Heart left ventricle (tissue), 16 donors: ENCODE results near the gene KLHL2. TPM values are rescaled to one million over a fixed set of nuclear protein-coding genes. Genes with fewer than 3 reads are reported as not detected.

ENCODE experiments used
- ATAC-seq, 4 donors: fragments of 200-7000 bp; cut with Tn5 transposase; one replicate each; pipeline ENCODE4 v1.9.1; 2020 to 2022; ENCODE audit warnings: moderate library complexity in 4 of 4, mild to moderate bottlenecking in 3 of 4, moderate number of reproducible peaks in 1 of 4
- DNase-seq, 5 donors: peaks; one replicate each; pipeline ENCODE4 v3.0.0-alpha.2; 2020
- H3K27ac ChIP-seq, 12 donors: fragments of 200-600 bp; sonication (generic) in 4 of 12; one replicate each; pipeline versions ENCODE4 v1.5.0 to v1.8.0; 2016 to 2022; ENCODE audit warnings: mild to moderate bottlenecking in 2 of 12
- H3K27me3 ChIP-seq, 9 donors: fragments of 200-600 bp; sonication (generic) in 2 of 9; one replicate each; pipeline versions ENCODE4 v1.5.1 to v1.8.0; 2016 to 2022; ENCODE audit warnings: mild to moderate bottlenecking in 3 of 9
- H3K36me3 ChIP-seq, 9 donors: fragments of 200-600 bp; sonication (generic) in 2 of 9; one replicate each; pipeline versions ENCODE4 v1.5.0 to v1.8.0; 2018 to 2022; ENCODE audit warnings: mild to moderate bottlenecking in 2 of 9
- H3K4me1 ChIP-seq, 12 donors: fragments of 200-600 bp; sonication (generic) in 4 of 12; one replicate each; pipeline versions ENCODE4 v1.5.0 to v1.8.0; 2016 to 2022; ENCODE audit warnings: mild to moderate bottlenecking in 3 of 12
- H3K4me3 ChIP-seq, 12 donors: fragments of 200-600 bp; sonication (generic) in 4 of 12; one replicate each; pipeline versions ENCODE4 v1.5.0 to v1.8.0; 2017 to 2022; ENCODE audit warnings: mild to moderate bottlenecking in 9 of 12, moderate library complexity in 4 of 12
- H3K9me3 ChIP-seq, 12 donors: fragments of 200-600 bp; sonication (generic) in 4 of 12; one replicate each; pipeline versions ENCODE4 v1.5.0 to v1.8.0; 2016 to 2022; ENCODE audit warnings: mild to moderate bottlenecking in 1 of 12
- CTCF ChIP-seq, 12 donors: fragments of 200-600 bp; sonication (generic) in 4 of 12; IDR thresholded peaks; one replicate each; pipeline versions ENCODE4 v1.5.0 to v1.8.0; 2018 to 2022; ENCODE audit warnings: antibody characterized with exemption in 12 of 12, mild to moderate bottlenecking in 5 of 12
- POLR2A ChIP-seq, 2 donors: fragments of 450-650 bp; IDR thresholded peaks; one replicate each; pipeline ENCODE4 v1.6.1; 2017; ENCODE audit warnings: antibody characterized with exemption in 2 of 2, mild to moderate bottlenecking in 2 of 2, moderate library complexity in 2 of 2
- WGBS, 4 donors: extraction: QIAGEN DNeasy Blood & Tissue Kit in 2 of 4; methylation state at CpG; one replicate each; pipeline versions ENCODE4 v1.1.5 to v1.1.7; 2013 to 2018; 5-methylcytosine and 5-hydroxymethylcytosine counted together
- intact Hi-C, 10 donors: fragments of 100-400 bp; cut with DNase I; formaldehyde crosslinking; loops; one replicate each; pipeline versions ENCODE4 v1.11.1 to v1.14.2; 2022
- polyA plus RNA-seq, 2 donors: library from polyadenylated mRNA; stranded (reverse); fragments of 200-250 nt; gene quantifications; one replicate each; pipeline ENCODE4 v1.2.3, GENCODE V29; 2013
- total RNA-seq, 9 donors: library from RNA; depleted of rRNA in 2 of 9; stranded (reverse); fragments of >200 nt in 2 of 9; fragmentation: NEBNext Ultra II Directional in 3 of 9; extraction: Animal tissue kit (Norgen Biotek cat#: 25700) in 3 of 9; gene quantifications; one replicate each; pipeline versions ENCODE4 v1.1.0 to v1.2.4, GENCODE V29; 2016 to 2023
- donor health status: ischemic (EF 13 %, LVEDD 7.1; RV severe dilation, severe dysfunction).
- donor health status: healthy with polysubstance abuse.
- donor health status: DM: no; HTN: yes; CAD: no.
- donor health status: DM: no; HTN: no; CAD: no.
- donor health status: ischemic (EF 25% LVEDD 6.9; RV normal size, moderate dysfunction).
- donor health status: ischemic (EF 25% LVEDD 5.7; RV mildly dilated, moderate dysfunction).
- donor health status: healthy.
- donor health status: DM: yes; HTN: yes; CAD: no.
- donor health status: ischemic (EF 35%, LVEDD 5.7; RV mildly dilated, moderate dysfunction).
- donor health status: nonischemic (EF 11% LVEDD 7.7; RV severe dilation, severe dysfunction).
- donor health status: DM: yes; HTN: yes; CAD: no.
- donor health status: PGD.
- donor health status: ischemic (EF 29% LVEDD 5.4; RV normal size, mild dysfunction).
- donor health status: nonischemic (EF 23%, LVEDD 6.1; RV moderate dilation, normal function).

KLHL2 gene
- total and polyA plus RNA-seq, 11 donors, result 4.0 to 18.6 (median 10.8) TPM

- Histone ChIP-seq H3K4me1 (peaks cover 0 to 42% (median 15%) of the 10 kb centered on the region in 12 donors), H3K27ac (peak overlapping the region in 9 of 12 donors; percentile 64 to 83 (median 71)), H3K36me3 (peaks cover 0 to 8% (median 0%) of the 10 kb centered on the region in 9 donors), H3K4me3 (peak overlapping the region; percentile 76 to 95 (median 83)), H3K27me3 (no peaks in the 10 kb centered on the region), H3K9me3 (no peaks in the 10 kb centered on the region)
- no peak for TF ChIP-seq POLR2A (IDR thresholded peaks at IDR 0.05)
- no peak for TF ChIP-seq CTCF (IDR thresholded peaks at IDR 0.05)
- intact Hi-C loops, result loop anchor here in 6 of 10 donors (5.0 to 10.0 kb wide), 4 partner anchors 121 to 216 kb away; partner anchors contain the start of genes KLHL2 (in 4 of the 6) and TMEM192 (in 2 of the 6)
- ATAC-seq, result peak in 1 of 4 donors; percentile 2
- WGBS, 4 donors, result 2 to 3% (median 2%) methylated on average over 7 of the region's 7 CpGs
- no peak for DNase-seq
Measured at GRCh38 chr4:165328101-165328425, 120.7 kb downstream of the KLHL2 start.

GRCh38 chr4:165328708-165329107 is 121.3 kb downstream of the KLHL2 start:
- Histone ChIP-seq H3K36me3 (peaks cover 0 to 14% (median 3%) of the 10 kb centered on the region in 9 donors), H3K4me3 (peak overlapping the region in 9 of 12 donors; percentile 76 to 95 (median 83)), H3K4me1 (peaks cover 0 to 42% (median 15%) of the 10 kb centered on the region in 12 donors), H3K27ac (no peak overlapping the region), H3K27me3 (no peaks in the 10 kb centered on the region), H3K9me3 (no peaks in the 10 kb centered on the region)
- intact Hi-C loops, result loop anchor here in 6 of 10 donors (5.0 to 10.0 kb wide), 4 partner anchors 121 to 216 kb away; partner anchors contain the start of genes KLHL2 (in 4 of the 6) and TMEM192 (in 2 of the 6)
- TF ChIP-seq POLR2A (IDR thresholded peaks at IDR 0.05) (no peak), CTCF (IDR thresholded peaks at IDR 0.05) (no peak)
- WGBS, 4 donors, result 45 to 57% (median 53%) methylated on average over 4 of the region's 4 CpGs
- ATAC-seq, result no peak
- no peak for DNase-seq

GRCh38 chr4:165330071-165330470 is 122.7 kb downstream of the KLHL2 start:
- no peak for TF ChIP-seq POLR2A (IDR thresholded peaks at IDR 0.05)
- TF ChIP-seq CTCF (IDR thresholded peaks at IDR 0.05), result no peak
- WGBS, 4 donors, result 93 to 98% (median 96%) methylated on average over 2 of the region's 2 CpGs
- ATAC-seq (no peak), DNase-seq (no peak)
- intact Hi-C loops, result no loop called here
- H3K27me3 ChIP-seq, result no peaks in the 10 kb centered on the region
- H3K4me1 ChIP-seq, result peaks cover 0 to 42% (median 15%) of the 10 kb centered on the region in 12 donors
- H3K9me3 ChIP-seq, result no peaks in the 10 kb centered on the region
- no peak overlapping the region for H3K27ac ChIP-seq
- H3K36me3 ChIP-seq, result peaks cover 0 to 20% (median 11%) of the 10 kb centered on the region in 9 donors
- no peak overlapping the region for H3K4me3 ChIP-seq

- WGBS, 4 donors, result 89 to 97% (median 95%) methylated on average over 5 of the region's 5 CpGs
- no peak overlapping the region for H3K27ac ChIP-seq
- intact Hi-C loops, result no loop called here
- no peak overlapping the region for H3K4me3 ChIP-seq
- DNase-seq (no peak), ATAC-seq (no peak)
- TF ChIP-seq POLR2A (IDR thresholded peaks at IDR 0.05) (no peak), CTCF (IDR thresholded peaks at IDR 0.05) (no peak)
- H3K36me3 ChIP-seq, result peaks cover 0 to 23% (median 11%) of the 10 kb centered on the region in 9 donors
- H3K27me3 ChIP-seq, result no peaks in the 10 kb centered on the region
- peaks cover 0 to 42% (median 16%) of the 10 kb centered on the region in 12 donors for H3K4me1 ChIP-seq
- no peaks in the 10 kb centered on the region for H3K9me3 ChIP-seq
Measured at GRCh38 chr4:165330666-165331065, 123.3 kb downstream of the KLHL2 start.
